ENCODE data around the gene ANKRD11. TPM values are rescaled to one million over a fixed set of nuclear protein-coding genes. Genes with fewer than 3 reads are reported as not detected.

Gene ANKRD11
- total and polyA plus RNA-seq, 2 donors (not counting 1 experiment from before 2014, with no cell fraction given) = 41.5 to 71.2 TPM

GRCh38 chr16:89446975-89447293, 43.4 kb downstream of the ANKRD11 start:
- no peak for DNase-seq (ENCODE audit: low read depth in 2 of 2)
- TF ChIP-seq EZH2 (IDR thresholded peaks at IDR 0.05; ENCODE audit: low read length, missing control alignments) (no peak), CTCF (conservative IDR thresholded peaks at IDR 0.05 in 1 of 2, IDR thresholded peaks at IDR 0.05 in 1 of 2; ENCODE audit: low read depth in 1 of 2, low read length in 2 of 2) (no peak)
- Histone ChIP-seq H3K9ac (ENCODE audit: insufficient read depth, low read length) (no peak overlapping the region), H2AFZ (ENCODE audit: low read length) (no peak overlapping the region), H3K4me3 (replicated peaks in 1 of 4; ENCODE audit: control extremely low read depth in 1 of 4, insufficient read depth in 1 of 4, low read depth in 3 of 4, low read length in 4 of 4) (no peak overlapping the region), H3K27me3 (ENCODE audit: control insufficient read depth, insufficient read depth, low read length) (no peaks in the 10 kb centered on the region), H3K9me3 (ENCODE audit: control insufficient read depth, insufficient read depth, low read depth, low read length) (no peaks in the 10 kb centered on the region), H3K4me2 (ENCODE audit: extremely low read depth, insufficient read depth, low read length) (no peak overlapping the region), H4K20me1 (ENCODE audit: control insufficient read depth, extremely low read depth, insufficient read depth, low read length) (peaks cover 17% of the 10 kb centered on the region), H3K36me3 (ENCODE audit: control insufficient read depth, insufficient read depth, low read length) (no peaks in the 10 kb centered on the region), H3K79me2 (ENCODE audit: control insufficient read depth, insufficient read depth, low read length) (peaks cover 96% of the 10 kb centered on the region), H3K27ac (ENCODE audit: insufficient read depth, low read length) (no peak overlapping the region), H3K4me1 (ENCODE audit: control insufficient read depth, extremely low read depth, insufficient read depth, low read length) (peaks cover 38% of the 10 kb centered on the region)

GRCh38 chr16:89446136-89446974, 44.0 kb downstream of the ANKRD11 start:
- Histone ChIP-seq H3K4me3 (replicated peaks in 1 of 4; ENCODE audit: control extremely low read depth in 1 of 4, insufficient read depth in 1 of 4, low read depth in 3 of 4, low read length in 4 of 4) (no peak overlapping the region), H3K9me3 (ENCODE audit: control insufficient read depth, insufficient read depth, low read depth, low read length) (no peaks in the 10 kb centered on the region), H3K79me2 (ENCODE audit: control insufficient read depth, insufficient read depth, low read length) (peaks cover 96% of the 10 kb centered on the region), H3K36me3 (ENCODE audit: control insufficient read depth, insufficient read depth, low read length) (no peaks in the 10 kb centered on the region), H3K27ac (ENCODE audit: insufficient read depth, low read length) (no peak overlapping the region), H4K20me1 (ENCODE audit: control insufficient read depth, extremely low read depth, insufficient read depth, low read length) (peaks cover 17% of the 10 kb centered on the region), H3K9ac (ENCODE audit: insufficient read depth, low read length) (no peak overlapping the region), H3K4me2 (ENCODE audit: extremely low read depth, insufficient read depth, low read length) (no peak overlapping the region), H3K27me3 (ENCODE audit: control insufficient read depth, insufficient read depth, low read length) (no peaks in the 10 kb centered on the region), H3K4me1 (ENCODE audit: control insufficient read depth, extremely low read depth, insufficient read depth, low read length) (peaks cover 41% of the 10 kb centered on the region), H2AFZ (ENCODE audit: low read length) (no peak overlapping the region)
- DNase-seq (ENCODE audit: low read depth in 2 of 2) = no peak
- TF ChIP-seq EZH2 (IDR thresholded peaks at IDR 0.05; ENCODE audit: low read length, missing control alignments) (no peak), CTCF (conservative IDR thresholded peaks at IDR 0.05 in 1 of 2, IDR thresholded peaks at IDR 0.05 in 1 of 2; ENCODE audit: low read depth in 1 of 2, low read length in 2 of 2) (no peak)

DNA sequence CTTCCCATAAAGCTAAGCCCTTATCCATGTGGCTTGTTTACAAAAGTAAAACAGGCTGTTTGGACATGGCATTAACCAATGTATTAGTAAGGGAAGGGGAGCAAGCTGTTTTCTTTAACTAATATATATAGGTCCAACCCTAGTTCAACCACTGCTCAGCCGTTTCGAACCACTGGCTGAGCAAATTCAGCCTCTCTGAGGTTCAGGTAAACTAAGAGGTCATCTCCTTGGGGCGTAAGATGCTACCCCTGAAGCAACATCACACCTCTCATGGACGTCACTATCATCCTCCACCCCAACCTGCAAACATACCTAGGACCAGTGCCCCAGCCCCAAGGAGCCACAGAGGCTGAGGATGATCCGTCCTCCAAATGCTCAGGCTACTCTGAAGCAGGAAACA, 45.2 kb downstream of the ANKRD11 start:
- no peaks in the 10 kb centered on the region for H3K36me3 ChIP-seq (ENCODE audit: control insufficient read depth, insufficient read depth, low read length)
- no peak overlapping the region for H3K9ac ChIP-seq (ENCODE audit: insufficient read depth, low read length)
- no peaks in the 10 kb centered on the region for H3K9me3 ChIP-seq (ENCODE audit: control insufficient read depth, insufficient read depth, low read depth, low read length)
- peaks cover 95% of the 10 kb centered on the region for H3K79me2 ChIP-seq (ENCODE audit: control insufficient read depth, insufficient read depth, low read length)
- H3K4me2 ChIP-seq (ENCODE audit: extremely low read depth, insufficient read depth, low read length) = no peak overlapping the region
- H2AFZ ChIP-seq (ENCODE audit: low read length) = no peak overlapping the region
- peaks cover 36% of the 10 kb centered on the region for H3K4me1 ChIP-seq (ENCODE audit: control insufficient read depth, extremely low read depth, insufficient read depth, low read length)
- H3K4me3 ChIP-seq (replicated peaks in 1 of 4; ENCODE audit: control extremely low read depth in 1 of 4, insufficient read depth in 1 of 4, low read depth in 3 of 4, low read length in 4 of 4) = no peak overlapping the region
- no peak for TF ChIP-seq CTCF (conservative IDR thresholded peaks at IDR 0.05 in 1 of 2, IDR thresholded peaks at IDR 0.05 in 1 of 2; ENCODE audit: low read depth in 1 of 2, low read length in 2 of 2)
- TF ChIP-seq EZH2 (IDR thresholded peaks at IDR 0.05; ENCODE audit: low read length, missing control alignments) = no peak
- H4K20me1 ChIP-seq (ENCODE audit: control insufficient read depth, extremely low read depth, insufficient read depth, low read length) = peaks cover 11% of the 10 kb centered on the region
- no peak for DNase-seq (ENCODE audit: low read depth in 2 of 2)
- H3K27ac ChIP-seq (ENCODE audit: insufficient read depth, low read length) = no peak overlapping the region
- H3K27me3 ChIP-seq (ENCODE audit: control insufficient read depth, insufficient read depth, low read length) = no peaks in the 10 kb centered on the region
